ENCODE data around the gene PDHB.

The PDHB gene

DNA sequence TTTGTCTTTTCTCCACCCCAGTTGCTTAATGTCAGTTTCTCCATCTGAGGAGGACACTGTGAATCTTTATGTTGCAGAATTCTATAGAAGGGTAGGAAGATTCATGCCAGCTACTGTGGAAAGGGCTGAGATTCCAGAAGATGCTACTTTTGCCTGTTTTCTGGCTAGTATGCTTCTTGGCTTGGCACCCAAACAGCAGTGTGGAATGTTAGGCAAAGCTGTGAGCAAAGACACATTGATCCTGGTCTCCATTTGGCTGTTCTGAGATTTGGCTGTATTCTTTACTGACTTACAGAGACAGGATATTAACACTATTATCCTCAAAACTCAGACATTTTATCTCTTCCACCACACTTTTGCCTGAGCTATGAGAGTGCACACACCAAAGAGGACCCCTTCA, 39.3 kb downstream of the PDHB start:
- no peak for DNase-seq

DNA sequence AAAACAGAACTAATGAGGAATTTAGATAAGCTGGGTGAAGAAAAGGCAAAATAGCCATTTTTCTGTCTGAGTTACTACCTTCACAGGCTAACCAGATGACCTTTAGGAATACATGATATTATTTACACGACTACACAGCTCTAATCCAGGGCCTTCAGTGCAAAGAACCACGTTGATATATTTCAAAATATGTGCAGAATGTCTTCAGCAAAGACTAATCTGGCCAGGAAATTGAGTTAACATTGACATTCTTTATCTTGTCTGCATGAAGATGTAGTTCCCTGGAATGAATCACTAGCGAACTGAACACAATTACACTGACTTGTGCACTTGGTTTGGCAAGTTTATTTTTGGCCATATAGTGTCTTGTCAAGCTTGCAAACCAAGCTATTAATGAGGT, 41.5 kb downstream of the PDHB start:
- no peak for DNase-seq

DNA sequence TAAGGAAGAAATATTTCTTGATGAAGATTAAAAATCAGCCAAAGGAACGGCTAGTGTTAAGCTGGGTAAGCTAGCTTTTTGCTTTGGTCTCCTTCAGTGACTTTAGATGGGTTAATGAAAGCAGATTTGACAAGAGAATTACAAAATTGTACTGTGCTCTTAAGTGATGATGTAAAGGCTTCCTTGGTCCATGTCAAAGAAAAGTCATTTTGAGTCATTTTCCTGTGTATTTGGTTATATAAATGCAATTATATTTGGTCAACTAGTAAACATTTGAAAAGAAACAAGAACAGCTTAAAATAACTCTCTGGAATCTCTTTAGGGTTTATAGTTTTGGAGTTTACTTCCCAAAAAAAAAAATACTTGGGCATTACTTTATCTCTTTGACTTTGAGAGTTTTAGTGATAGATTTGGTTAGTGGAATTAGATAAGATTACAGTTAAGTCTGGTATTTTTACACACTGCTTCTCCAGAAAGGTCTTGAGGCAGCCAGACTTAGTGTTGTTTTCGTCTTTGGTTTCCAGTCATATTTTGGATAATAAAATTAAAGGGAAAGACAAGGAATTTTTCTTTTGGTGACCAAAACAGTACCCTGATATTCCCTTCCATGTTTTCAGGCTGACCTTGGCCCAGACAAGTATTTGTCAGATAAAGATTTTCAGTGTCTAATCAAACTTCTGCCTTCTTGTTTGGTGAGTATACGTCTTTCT, 42.3 kb downstream of the PDHB start:
- DNase-seq, result no peak

DNA sequence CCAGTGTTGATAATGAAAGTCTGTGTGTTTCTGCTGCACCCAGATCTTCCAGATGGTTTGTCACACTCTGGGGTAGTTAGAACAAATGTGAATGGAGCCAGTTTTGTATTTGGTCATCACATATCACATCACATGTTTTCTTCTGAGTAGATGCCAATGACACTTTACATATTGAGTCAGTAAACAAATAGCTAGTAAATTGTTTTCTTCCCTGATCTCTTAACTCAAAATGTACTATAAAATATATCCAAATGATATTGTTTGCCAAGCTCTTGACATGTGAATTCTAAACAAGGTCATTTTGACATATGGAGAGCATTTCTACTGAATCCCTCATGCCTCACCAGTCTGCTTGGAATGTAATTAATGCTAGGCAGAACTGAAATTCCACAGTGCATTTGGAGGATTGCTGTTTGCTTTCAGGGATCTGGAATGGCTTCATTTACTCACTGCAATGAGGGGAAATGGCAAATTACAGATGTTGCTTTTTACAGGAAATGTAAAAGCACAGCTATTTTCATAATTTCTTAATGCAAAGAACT, 45.0 kb downstream of the PDHB start:
- DNase-seq, result no peak

DNA sequence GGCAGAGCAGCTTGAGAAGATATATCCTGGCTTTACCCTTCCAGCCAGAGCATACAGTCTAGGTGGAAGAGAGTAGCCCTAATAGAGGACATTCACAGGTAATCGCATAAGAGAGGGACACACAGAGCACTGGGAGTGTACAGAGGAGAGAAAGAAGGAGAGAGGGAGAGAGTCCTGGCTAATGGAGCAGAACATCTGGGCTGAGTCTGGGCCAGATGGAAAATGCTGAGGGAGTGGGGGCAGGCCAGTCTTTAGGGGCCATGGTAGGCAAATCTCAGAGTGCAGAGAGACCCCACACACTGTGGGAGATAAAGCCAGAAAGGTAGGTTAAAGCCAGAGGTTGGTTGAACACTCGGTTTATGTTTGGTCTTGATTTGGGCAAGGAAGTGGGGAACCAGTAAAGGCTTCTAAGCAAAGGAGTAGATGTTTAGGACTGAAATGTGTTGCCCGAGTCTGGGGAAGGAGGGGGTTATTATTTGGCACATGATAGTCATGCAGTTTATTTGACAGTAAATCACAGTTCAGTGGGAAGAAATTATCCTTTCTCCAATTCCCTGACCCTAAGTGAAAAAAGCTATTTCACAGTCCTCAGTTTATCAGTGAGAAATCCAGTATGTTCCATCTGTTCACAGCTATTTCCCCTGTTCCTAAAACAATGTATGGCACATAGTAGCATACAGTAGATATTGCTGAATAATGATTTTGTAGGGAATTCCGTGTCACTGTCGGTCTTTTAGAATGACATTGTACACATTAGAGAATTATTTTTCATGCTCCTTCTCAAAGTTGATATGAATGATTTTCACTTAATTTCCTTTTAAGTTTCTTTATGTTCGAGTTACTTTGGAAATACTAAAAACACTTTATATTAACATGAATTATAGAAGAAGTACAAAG, 45.7 kb downstream of the PDHB start:
- no peak for DNase-seq

DNA sequence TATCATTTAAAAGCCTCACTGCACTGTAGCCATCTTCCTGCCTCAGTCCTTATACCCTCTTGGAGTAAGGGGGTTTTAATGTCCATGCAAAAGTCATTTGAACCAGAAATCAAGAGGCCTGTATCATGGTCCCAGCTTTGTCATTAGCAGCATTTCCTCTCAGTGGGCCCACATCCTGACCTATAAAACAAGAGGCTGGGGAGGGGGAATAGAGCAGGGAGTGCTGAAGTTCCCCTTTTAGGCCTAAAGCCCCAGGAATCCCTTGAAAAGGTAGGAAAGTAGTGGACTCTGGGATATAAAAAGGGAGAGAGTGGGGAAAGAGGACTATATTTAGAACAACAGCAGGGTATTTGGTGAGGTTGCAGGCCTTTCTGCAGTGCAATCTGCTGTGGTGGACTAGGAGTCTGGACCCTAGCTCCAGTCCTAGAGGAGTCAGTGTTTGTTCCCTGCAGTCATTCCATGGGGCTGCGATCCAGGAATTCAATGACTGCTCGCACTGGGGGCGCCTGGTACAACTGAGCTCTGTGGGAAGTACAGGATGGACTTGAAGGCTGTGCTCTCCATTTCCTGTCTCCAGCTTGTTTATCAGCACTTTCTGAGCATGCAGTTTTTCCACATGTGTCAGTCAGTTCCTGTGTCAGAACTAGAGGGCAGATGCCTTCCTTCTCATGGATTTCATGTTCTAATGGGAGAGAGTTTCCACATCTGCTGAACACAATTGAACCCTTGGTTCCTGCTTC, 46.8 kb downstream of the PDHB start:
- DNase-seq, result no peak

DNA sequence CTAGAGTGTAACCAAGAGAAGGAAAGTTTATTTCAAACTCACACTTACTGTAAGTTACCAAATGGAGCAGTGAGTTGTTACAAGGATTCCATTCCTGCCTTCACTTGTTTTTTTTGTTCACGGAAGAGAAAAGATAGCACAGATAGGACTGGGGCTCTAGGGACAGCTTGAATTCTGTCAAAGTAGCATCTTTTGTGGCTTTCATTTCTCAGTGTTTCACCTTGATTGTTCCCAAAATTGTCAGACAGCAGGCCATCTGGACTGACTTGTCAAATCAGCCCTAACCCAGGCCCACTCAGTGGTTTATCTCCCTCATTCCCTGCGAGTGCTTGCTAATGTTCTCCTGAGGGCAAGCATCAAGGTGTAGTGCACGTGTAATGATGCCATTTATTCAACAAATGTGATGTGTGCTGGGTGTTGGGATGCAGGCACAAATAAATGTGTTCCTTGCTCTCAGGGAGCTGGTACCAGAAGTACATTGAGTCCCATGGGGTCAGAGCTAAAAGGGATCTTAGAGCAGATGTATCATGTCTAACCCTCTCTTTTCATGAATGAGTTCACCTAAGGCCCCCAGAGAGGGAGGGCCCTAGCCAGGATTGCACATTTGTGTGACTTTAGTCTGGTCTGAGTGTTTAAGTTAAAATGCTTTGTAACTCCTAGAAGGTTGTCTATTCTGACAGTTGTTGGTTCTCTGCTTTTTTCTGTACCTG, 49.1 kb downstream of the PDHB start:
- no peak for DNase-seq

DNA sequence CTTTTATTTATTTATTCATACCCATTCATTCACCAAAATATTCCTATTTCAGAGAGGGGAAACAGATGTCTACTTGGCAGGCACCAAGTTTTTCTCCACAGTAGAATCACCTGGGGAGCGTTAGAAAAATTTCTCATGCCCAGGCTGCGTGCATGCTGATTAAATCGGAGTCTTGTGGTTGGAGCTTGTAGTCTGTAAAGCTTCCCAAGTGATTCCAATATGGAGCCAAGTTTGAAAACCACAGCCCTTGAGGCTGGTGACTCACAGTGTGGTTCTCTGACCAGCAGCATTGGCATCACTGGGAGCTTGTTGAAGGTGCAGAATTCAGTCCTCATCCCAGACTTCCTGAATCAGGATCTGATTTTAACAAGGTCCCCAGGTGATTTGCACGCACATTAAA, 49.7 kb downstream of the PDHB start:
- no peak for DNase-seq

DNA sequence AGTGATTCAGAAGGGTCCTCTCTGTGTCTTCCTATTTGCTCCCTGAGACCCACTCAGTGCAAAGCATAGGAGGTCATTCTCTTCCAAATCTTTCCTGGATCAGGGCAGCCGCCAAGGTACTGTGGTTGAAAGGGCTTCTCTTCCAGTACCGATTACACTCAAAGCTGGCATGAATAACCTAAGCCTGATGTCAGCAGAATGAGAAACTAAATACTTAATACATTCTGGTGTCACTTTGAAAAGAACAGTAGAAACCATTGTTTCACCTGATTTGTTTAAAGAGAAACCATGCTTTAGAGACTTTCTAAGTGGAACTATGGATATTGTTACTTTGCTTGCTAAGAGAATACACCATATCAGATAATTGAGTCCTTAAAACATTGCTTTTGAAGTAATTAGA, 50.2 kb downstream of the PDHB start:
- DNase-seq, result no peak

DNA sequence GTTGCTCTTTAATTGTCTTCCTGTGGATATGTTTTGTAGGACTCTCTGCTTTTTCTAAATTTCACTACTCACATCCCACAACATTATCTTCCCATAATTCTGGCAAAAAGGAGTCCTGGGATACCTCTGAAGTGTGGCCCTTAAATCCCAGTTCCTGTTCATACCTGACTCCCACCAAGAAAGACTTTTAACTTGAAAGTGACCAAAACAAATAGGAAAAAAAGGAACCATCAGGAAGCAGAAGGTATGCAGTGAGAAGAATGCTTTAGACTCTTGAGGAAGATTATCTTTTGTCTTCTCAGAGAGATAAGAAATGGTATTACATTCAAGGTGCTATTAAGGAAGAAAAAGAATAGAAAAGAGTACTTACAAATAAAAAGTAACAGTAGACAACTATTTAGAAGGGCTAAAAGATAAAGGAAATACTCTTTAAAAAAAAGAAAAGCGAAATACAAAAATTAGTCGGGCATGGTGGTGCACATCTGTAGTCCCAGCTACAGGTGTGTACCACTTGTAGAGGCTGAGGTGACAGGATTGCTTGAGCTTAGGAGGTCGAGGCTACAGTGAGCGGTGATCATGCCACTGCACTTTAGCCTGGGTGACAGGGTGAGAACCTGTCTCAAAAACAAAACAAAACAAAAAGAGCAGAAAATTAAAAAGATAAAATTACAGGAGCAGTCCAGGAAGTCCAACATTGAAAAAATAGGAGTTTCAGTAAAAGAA, 54.1 kb downstream of the PDHB start:
- no peak for DNase-seq

DNA sequence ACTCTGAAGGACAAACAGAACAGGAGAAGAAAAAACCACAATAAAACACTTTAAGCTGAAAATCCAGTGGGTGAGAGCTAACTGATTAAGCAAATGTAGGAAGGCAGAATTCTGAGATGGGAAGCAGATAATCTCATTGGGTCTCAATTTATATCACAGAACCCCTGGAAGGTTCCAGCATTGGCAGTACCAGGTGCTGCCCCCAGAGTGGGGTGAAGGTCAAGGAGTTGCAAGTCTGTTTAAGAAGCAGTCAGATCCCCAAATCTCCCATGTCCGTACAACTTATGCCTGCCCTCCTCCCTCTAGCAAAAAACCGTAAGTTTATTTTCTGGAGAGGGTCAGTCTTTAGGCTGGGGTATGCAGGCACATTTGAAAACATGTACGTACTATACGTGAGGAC, 55.9 kb downstream of the PDHB start:
- no peak for DNase-seq

Measured in CD4-positive, alpha-beta T cell treated with Interleukin-1 beta for 1 hour (primary cell).